MCF 10A (cell line): ENCODE results near the gene SLC6A19. TPM values are rescaled to one million over a fixed set of nuclear protein-coding genes. Genes with fewer than 3 reads are reported as not detected.

Source experiments
- BruUV-seq: library from RNA; stranded (reverse); fragments of 400-500 nt; replicated peaks from 2 replicates; lab custom pipeline; 2021; lab: Mats Ljungman, UMichigan
- CTCF ChIA-PET: fragments of 300-600 bp; sonication (Branson Sonifier 250); formaldehyde crosslinking; extraction: SDS; loops from one replicate; lab custom pipeline; 2021; ENCODE audit warnings: antibody characterized with exemption, inconsistent platforms; lab: Yijun Ruan, JAX
- POLR2A ChIA-PET: fragments of 300-600, 350-650 bp; sonication (Branson Sonifier 250); formaldehyde crosslinking; extraction: SDS; loops from one replicate; lab custom pipeline; 2020; ENCODE audit warnings: antibody characterized with exemption, inconsistent platforms; lab: Yijun Ruan, JAX
- DNase-seq: peaks from one replicate; pipeline ENCODE4 v3.0.0-alpha.2; 2018; ENCODE audit not compliant: unreplicated experiment
- H3K27ac Mint-ChIP-seq: one replicate; pipeline ENCODE4 v1.8.0; 2022; ENCODE audit warnings: mild to moderate bottlenecking, low read depth, mixed read lengths; ENCODE audit not compliant: unreplicated experiment
- H3K27me3 Mint-ChIP-seq: one replicate; pipeline ENCODE4 v1.8.0; 2022; ENCODE audit warnings: mixed read lengths; ENCODE audit not compliant: insufficient read depth, unreplicated experiment
- H3K36me3 Mint-ChIP-seq: one replicate; pipeline ENCODE4 v1.8.0; 2022; ENCODE audit warnings: mild to moderate bottlenecking, moderate library complexity, mixed read lengths; ENCODE audit not compliant: insufficient read depth, unreplicated experiment
- H3K4me1 Mint-ChIP-seq: one replicate; pipeline ENCODE4 v1.8.0; 2022; ENCODE audit warnings: mixed read lengths; ENCODE audit not compliant: insufficient read depth, unreplicated experiment
- H3K4me3 Mint-ChIP-seq: one replicate; pipeline ENCODE4 v1.8.0; 2022; ENCODE audit warnings: mild to moderate bottlenecking, moderate library complexity, mixed read lengths; ENCODE audit not compliant: unreplicated experiment
- H3K9me3 Mint-ChIP-seq: one replicate; pipeline ENCODE4 v1.8.0; 2022; ENCODE audit warnings: mixed read lengths; ENCODE audit not compliant: unreplicated experiment
- CTCF ChIP-seq: fragments of 200-600 bp; IDR thresholded peaks from one replicate; pipeline ENCODE4 v1.8.0; 2022; ENCODE audit warnings: antibody characterized with exemption, mild to moderate bottlenecking; ENCODE audit not compliant: unreplicated experiment
- intact Hi-C: fragments of 100-400 bp; cut with micrococcal nuclease; formaldehyde crosslinking; loops from 2 replicates; pipeline ENCODE4 v1.14.1; 2022
- total RNA-seq: library from RNA; stranded (reverse); gene quantifications from 2 replicates; pipeline ENCODE4 v1.2.3, GENCODE V29; 2022

Gene SLC6A19
- total RNA-seq, 1 experiment from 2014 or later: not detected

GRCh38 chr5:1167728-1168709, 33.4 kb upstream of the SLC6A19 start:
- POLR2A ChIA-PET: interaction anchor here (0.7 to 1.8 kb wide), 3 partner anchors 50 to 476 kb away, joined by 3 to 5 read pairs (median 3); no protein-coding TSS in a partner anchor
- intact Hi-C loops: loop anchor here (1.0 to 10.0 kb wide), 6 partner anchors 166 to 496 kb away; partner anchors contain the start of gene CLPTM1L
- H3K36me3 Mint-ChIP-seq: no peaks in the 10 kb centered on the region
- H3K27ac Mint-ChIP-seq: no peak overlapping the region
- peak overlapping the region; percentile 50 for H3K4me3 Mint-ChIP-seq
- CTCF ChIA-PET: interaction anchor here (0.5 to 4.1 kb wide), 44 partner anchors 16 to 1036 kb away, joined by 3 to 51 read pairs (median 3); partner anchors contain the start of genes BRD9 and TRIP13
- H3K4me1 Mint-ChIP-seq: peaks cover 8% of the 10 kb centered on the region
- peak; percentile 75 for DNase-seq
- TF ChIP-seq CTCF: peak; percentile 75
- peaks cover 12% of the 10 kb centered on the region for H3K27me3 Mint-ChIP-seq
- H3K9me3 Mint-ChIP-seq: no peaks in the 10 kb centered on the region
- no TSS peak for BruUV-seq

- TF ChIP-seq CTCF: no peak
- H3K4me1 Mint-ChIP-seq: peaks cover 6% of the 10 kb centered on the region
- no peaks in the 10 kb centered on the region for H3K36me3 Mint-ChIP-seq
- H3K9me3 Mint-ChIP-seq: no peaks in the 10 kb centered on the region
- ChIA-PET POLR2A (interaction anchor here (0.6 to 1.8 kb wide), 3 partner anchors 249 to 475 kb away, joined by 3 to 5 read pairs (median 3); no protein-coding TSS in a partner anchor), CTCF (interaction anchor here (0.5 to 4.1 kb wide), 23 partner anchors 14 to 497 kb away, joined by 3 to 51 read pairs (median 3); no protein-coding TSS in a partner anchor)
- no peak overlapping the region for H3K4me3 Mint-ChIP-seq
- peaks cover 12% of the 10 kb centered on the region for H3K27me3 Mint-ChIP-seq
- no TSS peak for BruUV-seq
- intact Hi-C loops: loop anchor here (1.0 to 10.0 kb wide), 5 partner anchors 166 to 496 kb away; partner anchors contain the start of gene CLPTM1L
- H3K27ac Mint-ChIP-seq: no peak overlapping the region
- no peak for DNase-seq
Observed at GRCh38 chr5:1168796-1169195, 32.6 kb upstream of the SLC6A19 start.

DNA sequence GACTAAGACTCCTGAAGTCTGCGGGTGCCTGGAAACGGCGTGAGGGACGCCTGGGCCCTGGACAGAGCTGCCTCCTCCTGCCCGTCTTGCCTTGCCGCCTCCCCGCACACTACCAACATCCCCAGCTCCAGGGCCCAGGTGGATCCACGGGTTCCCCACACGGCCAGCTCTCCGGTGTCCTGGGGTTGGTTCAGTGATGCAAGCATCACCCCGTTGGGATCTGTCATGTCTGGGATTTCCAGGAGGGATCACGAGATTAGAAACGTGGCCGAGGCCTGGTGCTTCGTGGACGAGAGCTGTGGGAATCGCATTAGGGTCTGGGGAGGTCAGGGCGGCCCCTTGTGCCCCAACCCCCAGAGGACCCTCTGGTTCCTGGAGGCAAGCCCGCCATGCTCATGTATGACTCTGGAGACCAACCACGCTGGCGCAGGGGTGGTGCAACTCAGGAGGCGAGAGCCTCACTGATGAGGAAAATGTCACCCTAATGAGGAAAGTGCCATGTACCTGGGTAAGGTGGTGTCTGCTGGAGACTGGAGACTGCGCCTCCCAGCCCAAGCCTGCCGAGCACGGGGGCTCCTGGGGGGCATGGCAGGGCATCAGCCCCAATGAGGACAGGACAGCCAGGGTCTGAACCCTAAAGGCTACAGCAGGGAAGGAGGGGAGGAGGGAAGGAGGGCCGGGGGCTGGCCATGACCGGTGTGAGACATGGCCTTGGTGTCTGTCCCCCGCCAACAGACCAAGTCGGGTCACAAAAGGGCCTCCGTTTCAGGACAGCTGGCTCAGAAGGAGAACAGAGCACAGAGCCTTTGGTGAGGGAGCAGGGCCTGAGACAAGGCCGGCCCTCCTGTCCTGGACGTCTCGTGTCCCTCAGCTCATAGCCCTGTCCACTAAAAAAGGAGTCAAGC, 31.9 kb upstream of the SLC6A19 start:
- H3K9me3 Mint-ChIP-seq: no peaks in the 10 kb centered on the region
- ChIA-PET CTCF (interaction anchor here (0.7 to 4.1 kb wide), 15 partner anchors 14 to 485 kb away, joined by 3 to 20 read pairs (median 4); no protein-coding TSS in a partner anchor), POLR2A (interaction anchor here (0.6 to 1.8 kb wide), 2 partner anchors 268 to 474 kb away, joined by 3 to 5 read pairs; no protein-coding TSS in a partner anchor)
- TF ChIP-seq CTCF: no peak
- H3K36me3 Mint-ChIP-seq: no peaks in the 10 kb centered on the region
- no peak overlapping the region for H3K4me3 Mint-ChIP-seq
- peaks cover 12% of the 10 kb centered on the region for H3K27me3 Mint-ChIP-seq
- H3K27ac Mint-ChIP-seq: no peak overlapping the region
- intact Hi-C loops: loop anchor here (5.0 to 10.0 kb wide), 3 partner anchors 167 to 497 kb away; partner anchors contain the start of gene CLPTM1L
- no TSS peak for BruUV-seq
- H3K4me1 Mint-ChIP-seq: peaks cover 6% of the 10 kb centered on the region
- no peak for DNase-seq
